ENCODE measurements around the gene CPEB3.
A peak's percentile ranks its signal among the peaks of the same experiment; 100 is the strongest.

CPEB3 gene

GRCh38 chr10:92103376-92104090, 187.3 kb downstream of the CPEB3 start:
- no peak for TF ChIP-seq POLR2A (IDR thresholded peaks at IDR 0.05; ENCODE audit: low read depth, low read length)
- FAIRE-seq (peak; percentile 76), DNase-seq (ENCODE audit: insufficient read length, low spot score) (no peak)

DNA sequence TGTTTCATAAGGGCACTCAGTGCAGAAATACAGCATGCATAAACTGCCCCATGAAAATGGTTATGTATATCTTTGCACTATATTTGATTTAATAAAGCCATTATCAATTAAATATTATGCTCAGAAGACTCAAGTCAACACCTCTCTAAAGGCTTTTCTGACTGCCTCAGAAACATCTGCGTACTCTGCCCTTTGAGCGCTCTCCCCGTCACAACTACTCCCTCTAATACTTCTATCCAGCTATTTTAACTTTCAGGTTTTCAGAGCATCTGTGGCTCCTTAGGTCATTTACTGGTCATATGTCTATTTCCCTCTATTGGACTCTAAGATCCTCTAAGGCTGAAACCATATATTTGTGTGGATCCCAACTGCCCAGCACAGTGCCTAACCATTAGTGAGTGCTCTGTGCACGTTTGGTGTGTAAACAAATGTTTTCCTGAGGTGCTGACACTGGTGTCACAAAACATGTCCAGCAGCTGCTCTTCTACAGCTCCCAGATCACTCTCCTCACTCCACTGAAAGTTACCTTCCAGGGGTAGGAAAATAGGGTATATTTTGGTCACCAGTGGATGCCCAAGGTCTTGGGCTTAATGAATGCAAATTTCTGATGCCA, 188.2 kb downstream of the CPEB3 start:
- no peak for DNase-seq (ENCODE audit: insufficient read length, low spot score)
- no peak for FAIRE-seq
- no peak for TF ChIP-seq POLR2A (IDR thresholded peaks at IDR 0.05; ENCODE audit: low read depth, low read length)

DNA sequence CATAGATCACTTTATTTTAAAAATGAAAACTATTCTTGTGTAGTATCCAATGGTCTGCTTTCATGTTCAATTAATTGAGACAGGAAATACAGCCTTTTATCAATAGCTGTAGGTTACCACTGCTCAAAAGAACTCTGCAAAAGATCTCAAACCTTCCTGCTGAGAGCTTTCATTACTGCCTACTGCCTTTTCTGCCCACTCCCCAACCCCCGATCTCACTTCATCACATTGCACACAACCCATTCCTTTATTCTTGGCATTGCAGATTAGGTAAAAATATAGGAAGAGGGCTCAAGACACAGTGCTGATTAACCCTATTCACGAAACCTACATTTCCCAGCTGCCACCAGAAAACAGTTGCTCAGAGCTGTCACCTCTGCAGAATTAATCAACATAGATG, 195.9 kb downstream of the CPEB3 start:
- no peak for TF ChIP-seq POLR2A (IDR thresholded peaks at IDR 0.05; ENCODE audit: low read depth, low read length)
- peak; percentile 50 for FAIRE-seq
- no peak for DNase-seq (ENCODE audit: insufficient read length, low spot score)

DNA sequence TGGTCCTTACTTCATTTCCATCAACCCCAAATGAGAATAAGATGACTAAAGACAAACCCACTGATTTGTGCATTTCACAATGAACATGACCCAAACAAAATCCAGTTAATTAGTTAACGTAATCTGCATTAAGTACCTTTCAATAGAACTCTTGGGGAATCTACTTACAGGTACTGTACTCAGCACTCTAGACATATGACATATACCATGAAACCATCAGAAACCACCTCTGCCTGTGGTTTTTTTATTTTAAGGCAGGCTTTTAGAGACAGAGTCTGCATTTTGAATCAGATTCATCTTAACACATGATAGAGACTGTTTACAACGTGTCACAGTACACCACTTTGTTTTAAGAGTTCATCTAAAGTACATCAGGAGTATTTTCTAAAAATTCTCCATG, 198.9 kb downstream of the CPEB3 start:
- DNase-seq (ENCODE audit: insufficient read length, low spot score) (no peak), FAIRE-seq (peak; percentile 65)
- no peak for TF ChIP-seq POLR2A (IDR thresholded peaks at IDR 0.05; ENCODE audit: low read depth, low read length)

DNA sequence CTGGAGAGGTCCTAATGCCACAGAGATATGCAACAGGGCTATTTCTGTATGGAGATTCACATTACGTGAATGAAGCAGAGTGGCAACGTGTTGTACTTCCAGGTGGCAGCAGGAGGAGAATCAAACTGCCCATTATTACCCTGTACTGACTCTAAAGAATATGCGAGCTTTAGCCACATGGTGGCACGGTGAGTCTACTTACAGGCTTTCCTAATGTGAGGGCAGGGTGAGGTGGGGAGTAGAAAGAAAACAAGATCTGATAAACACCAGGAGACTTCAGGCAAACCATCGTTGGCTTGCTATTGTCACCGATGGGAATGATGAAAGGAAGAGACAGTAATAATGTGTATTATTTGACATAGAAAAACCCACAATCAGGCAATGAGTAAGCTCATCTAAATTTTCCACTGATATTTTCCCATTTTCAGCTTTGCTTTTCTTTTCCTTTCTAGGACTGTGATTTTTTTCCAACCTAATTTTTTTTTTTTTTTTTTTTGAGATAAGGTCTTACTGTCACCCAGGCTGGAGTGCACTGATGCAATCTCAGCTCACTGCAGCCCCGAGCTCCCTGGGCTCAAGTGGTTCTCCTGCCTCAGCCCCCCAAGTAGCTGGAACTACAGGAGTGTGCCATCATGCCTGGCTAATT, 203.0 kb downstream of the CPEB3 start:
- peak; percentile 100 for FAIRE-seq
- TF ChIP-seq POLR2A (IDR thresholded peaks at IDR 0.05; ENCODE audit: low read depth, low read length) = no peak
- DNase-seq (ENCODE audit: insufficient read length, low spot score) = peak; percentile 70

GRCh38 chr10:92082583-92083280, 208.1 kb downstream of the CPEB3 start:
- FAIRE-seq = no peak
- no peak for TF ChIP-seq POLR2A (IDR thresholded peaks at IDR 0.05; ENCODE audit: low read depth, low read length)

GRCh38 chr10:92081641-92082040, 209.2 kb downstream of the CPEB3 start:
- no peak for TF ChIP-seq POLR2A (IDR thresholded peaks at IDR 0.05; ENCODE audit: low read depth, low read length)
- FAIRE-seq = no peak
- DNase-seq (ENCODE audit: insufficient read length, low spot score) = no peak

More at GRCh38 chr10:92082583-92083280, 208.1 kb downstream of the CPEB3 start:
- DNase-seq (ENCODE audit: insufficient read length, low spot score) = no peak

DNA sequence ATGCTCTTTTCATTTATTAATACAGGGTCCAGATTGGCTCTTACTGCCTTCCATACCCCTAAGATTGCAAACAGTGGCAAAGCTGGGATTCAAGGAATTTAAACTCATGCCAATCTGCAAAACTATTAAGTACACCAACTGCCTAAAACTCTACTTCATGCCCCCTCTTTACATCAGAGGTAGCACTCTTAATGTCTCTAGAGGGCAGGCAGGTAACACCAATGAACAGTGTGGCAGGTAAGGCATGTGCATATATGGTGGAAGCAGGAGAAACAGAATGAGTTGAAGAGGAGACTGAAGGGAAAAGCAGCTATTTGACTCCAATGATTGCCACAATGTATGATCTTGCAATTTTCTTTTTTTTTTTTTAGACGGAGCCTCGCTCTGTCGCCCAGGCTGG, 210.6 kb downstream of the CPEB3 start:
- DNase-seq (ENCODE audit: insufficient read length, low spot score) (no peak), FAIRE-seq (no peak)
- TF ChIP-seq POLR2A (IDR thresholded peaks at IDR 0.05; ENCODE audit: low read depth, low read length) = no peak

GRCh38 chr10:92079003-92079402, 211.9 kb downstream of the CPEB3 start:
- no peak for DNase-seq (ENCODE audit: insufficient read length, low spot score)
- no peak for FAIRE-seq

GRCh38 chr10:92076722-92077121, 214.2 kb downstream of the CPEB3 start:
- FAIRE-seq (peak; percentile 20), DNase-seq (ENCODE audit: insufficient read length, low spot score) (no peak)
- TF ChIP-seq POLR2A (IDR thresholded peaks at IDR 0.05; ENCODE audit: low read depth, low read length) = no peak

More at GRCh38 chr10:92079003-92079402, 211.9 kb downstream of the CPEB3 start:
- TF ChIP-seq POLR2A (IDR thresholded peaks at IDR 0.05; ENCODE audit: low read depth, low read length) = no peak

GRCh38 chr10:92075829-92076228, 215.0 kb downstream of the CPEB3 start:
- FAIRE-seq (no peak), DNase-seq (ENCODE audit: insufficient read length, low spot score) (no peak)

GRCh38 chr10:92074126-92074887, 216.6 kb downstream of the CPEB3 start:
- FAIRE-seq (peak; percentile 15), DNase-seq (ENCODE audit: insufficient read length, low spot score) (no peak)

More at GRCh38 chr10:92075829-92076228, 215.0 kb downstream of the CPEB3 start:
- no peak for TF ChIP-seq POLR2A (IDR thresholded peaks at IDR 0.05; ENCODE audit: low read depth, low read length)

DNA sequence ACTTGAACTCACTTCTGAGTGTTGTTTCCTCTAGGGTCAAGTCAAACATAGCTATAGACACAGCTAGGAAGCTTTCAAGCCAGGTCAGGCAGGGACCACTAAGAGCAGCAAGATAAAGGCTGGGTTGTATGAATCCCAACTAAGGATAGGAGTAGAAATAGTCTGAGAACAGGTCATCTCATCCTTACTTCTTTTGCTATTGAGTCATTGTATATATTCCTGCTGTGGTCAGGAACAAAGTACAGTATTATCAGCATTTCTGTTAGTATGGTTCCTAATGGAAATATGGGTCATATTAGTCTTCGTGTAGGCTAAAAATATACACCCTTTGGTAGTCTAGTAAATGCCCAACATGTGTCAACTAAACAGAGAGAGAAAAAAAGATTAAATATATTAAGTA, 222.0 kb downstream of the CPEB3 start:
- no peak for DNase-seq (ENCODE audit: insufficient read length, low spot score)
- TF ChIP-seq POLR2A (IDR thresholded peaks at IDR 0.05; ENCODE audit: low read depth, low read length) = no peak
- peak; percentile 91 for FAIRE-seq

More at GRCh38 chr10:92074126-92074887, 216.6 kb downstream of the CPEB3 start:
- TF ChIP-seq POLR2A (IDR thresholded peaks at IDR 0.05; ENCODE audit: low read depth, low read length) = no peak

Measured in H54 (cell line).